Cardiac muscle cell (in vitro differentiated cells and primary cell): ENCODE measurements around the gene PCCB. TPM values are rescaled to one million over a fixed set of nuclear protein-coding genes. Genes with fewer than 3 reads are reported as not detected.
A peak's percentile ranks its signal among the peaks of the same experiment; 100 is the strongest.

ENCODE experiments used
- DNase-seq, 2 donors: peaks; one replicate each; pipeline versions ENCODE4 v3.0.0 to v3.0.0-alpha.2; 2010 to 2017; ENCODE audit warnings: low read depth in 1 of 2, low spot score in 1 of 2
- H3K27ac ChIP-seq: fragments of 200-600 bp; sonication (generic); 2 replicates; pipeline ENCODE4 v1.5.1; 2016
- H3K27me3 ChIP-seq: fragments of 200-600 bp; sonication (generic); 2 replicates; pipeline ENCODE4 v1.6.0; 2016; ENCODE audit warnings: control low read depth
- H3K36me3 ChIP-seq: fragments of 200-600 bp; sonication (generic); 2 replicates; pipeline ENCODE4 v1.5.1; 2016; ENCODE audit warnings: control low read depth
- H3K4me1 ChIP-seq: fragments of 200-600 bp; sonication (generic); 2 replicates; pipeline ENCODE4 v1.8.1; 2017; ENCODE audit warnings: low read depth, mild to moderate bottlenecking, mixed run types
- H3K4me3 ChIP-seq: fragments of 200-600 bp; sonication (generic); 2 replicates; pipeline ENCODE4 v1.5.1; 2016; ENCODE audit warnings: mild to moderate bottlenecking
- H3K9me3 ChIP-seq: fragments of 200-600 bp; sonication (generic); 2 replicates; pipeline ENCODE4 v1.5.1; 2017; ENCODE audit warnings: low read depth, mild to moderate bottlenecking, control low read depth
- polyA plus RNA-seq: library from polyadenylated mRNA; unstranded; fragments of >200 nt; fragmentation: Nextera tagmentation; extraction: Ambion mirVana; gene quantifications from 2 replicates; pipeline ENCODE4 v1.2.1, GENCODE V29; 2016
- total RNA-seq: library from RNA; depleted of rRNA; stranded (reverse); fragments of >200 nt; gene quantifications from 2 replicates; pipeline ENCODE4 v1.2.3, GENCODE V29; 2016
- TF ChIP-seq, protein P1 (sequence below): IDR thresholded peaks from 2 replicates; pipeline ENCODE4 v1.5.1; 2012; ENCODE audit warnings: low read depth, mild to moderate bottlenecking, low read length

PCCB gene
- total and polyA plus RNA-seq, 2 experiments from 2014 or later = 57.8 to 65.8 TPM

DNA sequence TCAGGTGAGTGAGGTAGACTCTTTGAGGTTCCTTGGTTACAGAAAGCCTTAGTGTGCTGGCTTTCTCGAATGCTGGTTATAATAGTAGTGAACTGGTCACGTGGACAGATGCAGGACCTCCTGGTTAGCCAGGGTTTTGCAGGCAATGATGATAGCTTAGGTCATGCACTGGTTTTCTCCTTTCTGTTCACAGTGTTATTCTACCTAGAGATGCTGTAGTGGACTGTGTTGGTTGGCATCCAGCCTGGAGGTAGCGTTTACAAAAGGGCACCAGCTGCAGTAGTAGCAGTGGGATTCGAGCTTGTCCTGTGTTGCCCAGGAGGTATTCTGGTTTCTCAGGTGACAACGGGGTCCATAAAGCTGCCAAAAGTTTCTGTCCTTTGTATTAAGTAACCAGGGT, 27.0 kb downstream of the PCCB start:
- TF ChIP-seq, protein P1, sequence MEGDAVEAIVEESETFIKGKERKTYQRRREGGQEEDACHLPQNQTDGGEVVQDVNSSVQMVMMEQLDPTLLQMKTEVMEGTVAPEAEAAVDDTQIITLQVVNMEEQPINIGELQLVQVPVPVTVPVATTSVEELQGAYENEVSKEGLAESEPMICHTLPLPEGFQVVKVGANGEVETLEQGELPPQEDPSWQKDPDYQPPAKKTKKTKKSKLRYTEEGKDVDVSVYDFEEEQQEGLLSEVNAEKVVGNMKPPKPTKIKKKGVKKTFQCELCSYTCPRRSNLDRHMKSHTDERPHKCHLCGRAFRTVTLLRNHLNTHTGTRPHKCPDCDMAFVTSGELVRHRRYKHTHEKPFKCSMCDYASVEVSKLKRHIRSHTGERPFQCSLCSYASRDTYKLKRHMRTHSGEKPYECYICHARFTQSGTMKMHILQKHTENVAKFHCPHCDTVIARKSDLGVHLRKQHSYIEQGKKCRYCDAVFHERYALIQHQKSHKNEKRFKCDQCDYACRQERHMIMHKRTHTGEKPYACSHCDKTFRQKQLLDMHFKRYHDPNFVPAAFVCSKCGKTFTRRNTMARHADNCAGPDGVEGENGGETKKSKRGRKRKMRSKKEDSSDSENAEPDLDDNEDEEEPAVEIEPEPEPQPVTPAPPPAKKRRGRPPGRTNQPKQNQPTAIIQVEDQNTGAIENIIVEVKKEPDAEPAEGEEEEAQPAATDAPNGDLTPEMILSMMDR = no peak
- DNase-seq = no peak
- Histone ChIP-seq H3K27me3 (no peaks in the 10 kb centered on the region), H3K27ac (no peak overlapping the region), H3K36me3 (no peaks in the 10 kb centered on the region), H3K4me3 (no peak overlapping the region), H3K9me3 (no peaks in the 10 kb centered on the region), H3K4me1 (peaks cover 8% of the 10 kb centered on the region)

DNA sequence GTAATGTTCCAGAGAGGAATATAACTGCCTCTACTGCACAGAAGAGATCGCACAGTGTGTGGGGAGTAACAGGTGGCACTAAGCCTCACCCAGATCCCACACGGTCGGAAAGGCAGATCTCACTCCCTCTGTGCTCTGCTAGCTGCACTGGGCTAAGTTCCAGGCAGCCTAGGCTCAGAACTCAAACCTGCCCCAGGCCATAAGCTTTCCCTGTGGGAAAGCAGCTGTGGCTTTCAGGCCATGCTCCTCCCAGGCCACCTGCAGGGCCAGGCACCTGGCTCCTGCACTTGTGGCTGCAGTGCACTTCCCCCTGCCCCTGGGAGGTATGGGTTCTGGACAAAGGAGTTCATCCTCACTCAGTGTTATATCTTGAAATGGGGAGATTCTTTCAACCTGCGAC, 27.5 kb downstream of the PCCB start:
- no peak for DNase-seq
- TF ChIP-seq, protein P1 = no peak

DNA sequence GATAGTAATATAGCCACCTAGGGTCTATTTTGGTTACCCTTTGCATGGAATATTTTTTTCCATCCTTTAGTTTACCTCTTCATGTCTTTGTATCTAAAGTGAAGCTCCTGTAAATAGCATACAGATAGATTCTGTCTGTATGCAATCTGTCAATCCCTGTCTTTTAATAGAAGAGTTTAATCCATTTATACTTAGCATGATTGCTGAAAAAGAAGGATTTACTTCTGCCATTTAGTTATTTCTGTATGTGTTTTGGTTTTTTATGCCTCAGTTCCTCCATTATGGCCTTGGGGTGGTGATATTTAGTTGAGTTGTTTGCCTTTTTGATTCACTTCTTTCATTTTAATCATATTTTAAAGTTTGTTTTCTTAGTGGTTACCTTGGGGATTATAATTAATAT, 29.0 kb downstream of the PCCB start:
- Histone ChIP-seq H3K4me1 (peaks cover 20% of the 10 kb centered on the region), H3K27ac (no peak overlapping the region), H3K36me3 (peaks cover 3% of the 10 kb centered on the region), H3K4me3 (no peak overlapping the region), H3K9me3 (no peaks in the 10 kb centered on the region), H3K27me3 (no peaks in the 10 kb centered on the region)
- no peak for DNase-seq
- TF ChIP-seq, protein P1 = no peak

More for the DNA sequence above, 27.5 kb downstream of the PCCB start:
- Histone ChIP-seq H3K9me3 (no peaks in the 10 kb centered on the region), H3K27ac (no peak overlapping the region), H3K36me3 (no peaks in the 10 kb centered on the region), H3K27me3 (no peaks in the 10 kb centered on the region), H3K4me1 (peaks cover 13% of the 10 kb centered on the region), H3K4me3 (no peak overlapping the region)

DNA sequence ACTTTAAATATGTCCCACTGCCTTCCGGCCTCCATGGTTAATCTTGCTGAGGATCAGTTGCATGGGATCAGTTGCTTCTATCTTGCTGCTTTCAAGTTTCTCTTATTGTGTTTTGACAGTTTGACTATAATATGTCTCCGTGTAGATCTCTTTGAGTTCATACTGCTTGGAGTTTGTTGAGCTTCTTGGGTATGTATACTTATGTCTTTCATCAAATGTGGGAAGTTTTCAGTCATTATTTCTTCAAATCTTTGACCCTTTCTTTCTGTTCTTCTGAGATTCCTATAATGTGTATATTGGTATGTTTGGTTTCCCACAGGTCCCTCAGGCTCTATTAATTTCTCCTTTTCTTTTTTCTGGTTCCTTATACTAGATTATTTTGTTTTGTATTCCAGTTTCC, 30.8 kb downstream of the PCCB start:
- H3K27me3 ChIP-seq = no peaks in the 10 kb centered on the region
- H3K36me3 ChIP-seq = peaks cover 14% of the 10 kb centered on the region
- no peaks in the 10 kb centered on the region for H3K9me3 ChIP-seq
- H3K4me3 ChIP-seq = no peak overlapping the region
- no peak for DNase-seq
- peaks cover 20% of the 10 kb centered on the region for H3K4me1 ChIP-seq
- TF ChIP-seq, protein P1 = no peak
- no peak overlapping the region for H3K27ac ChIP-seq

DNA sequence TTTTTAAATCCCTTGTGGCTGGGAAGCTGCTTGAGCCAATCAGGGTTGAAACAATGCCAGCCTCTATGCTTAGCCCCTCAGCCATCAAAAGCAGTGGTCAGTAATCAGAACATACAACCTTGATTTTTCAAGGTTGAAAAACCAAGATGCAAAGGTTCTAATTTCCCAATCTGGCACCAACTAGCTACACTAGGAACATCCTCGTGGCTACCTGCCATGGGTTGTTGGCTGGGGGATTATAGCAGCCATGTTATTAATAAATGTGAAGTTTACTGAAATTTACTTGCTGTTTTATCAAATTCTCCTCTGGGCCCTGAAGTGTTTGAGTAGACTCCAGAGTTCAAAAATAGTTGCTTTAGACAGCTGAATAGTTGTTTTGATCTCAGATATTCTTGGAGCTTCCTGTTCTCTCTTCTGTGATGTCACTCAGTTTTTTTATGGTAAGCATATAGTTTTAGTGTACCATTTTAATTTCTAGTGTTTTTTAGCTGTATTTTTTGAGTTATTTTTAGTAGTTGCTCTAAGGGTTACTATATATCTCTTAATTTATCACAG, 31.9 kb downstream of the PCCB start:
- DNase-seq = peak in 1 of 2 donors; percentile 11
- no peaks in the 10 kb centered on the region for H3K9me3 ChIP-seq
- TF ChIP-seq, protein P1 = no peak
- no peaks in the 10 kb centered on the region for H3K27me3 ChIP-seq
- H3K27ac ChIP-seq = peak overlapping the region; percentile 56
- H3K36me3 ChIP-seq = peaks cover 16% of the 10 kb centered on the region
- no peak overlapping the region for H3K4me3 ChIP-seq
- H3K4me1 ChIP-seq = peaks cover 20% of the 10 kb centered on the region
